ENCODE measurements around the gene SYT9.

The SYT9 gene

DNA sequence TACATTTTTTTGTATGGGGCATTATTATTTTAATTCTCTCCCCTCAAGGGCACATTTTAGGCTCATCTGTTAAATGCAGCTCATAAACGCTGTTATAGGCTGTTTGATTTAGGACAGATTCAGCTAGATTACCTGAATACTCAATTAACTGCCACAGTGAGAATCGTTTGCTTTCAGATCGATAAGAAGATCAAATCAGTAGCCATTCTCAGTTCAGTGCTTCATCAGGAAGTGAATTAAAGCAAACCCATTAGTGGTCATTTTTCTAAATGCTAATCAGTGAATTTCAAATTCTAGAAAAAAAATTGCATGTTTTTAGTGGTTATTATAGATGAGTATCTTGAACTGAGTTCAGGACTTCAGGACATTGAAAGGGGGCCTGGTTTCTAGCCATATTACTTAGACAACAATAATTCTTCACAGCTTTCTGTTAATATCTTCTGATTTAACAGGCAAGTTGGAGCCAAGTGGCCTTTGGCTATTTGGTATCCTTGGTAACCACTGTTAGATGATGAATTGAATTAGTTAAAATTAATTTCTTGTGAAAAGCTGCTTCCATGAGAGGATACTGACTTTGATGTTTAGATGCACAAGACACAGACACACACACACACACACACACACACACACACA is 18.6 kb downstream of the SYT9 start:
- CTCF ChIA-PET: no interaction called here
- Histone ChIP-seq H3K27me3 (replicated peaks in 2 of 5; ENCODE audit: control insufficient read depth in 4 of 5, insufficient read depth in 5 of 5, low read length in 4 of 5) (peaks cover 0 to 8% (median 0%) of the 10 kb centered on the region in 5 experiments), H3K4me3 (ENCODE audit: control insufficient read depth in 1 of 7, extremely low read depth in 1 of 7, insufficient read depth in 4 of 7, low read depth in 2 of 7, low read length in 6 of 7) (no peak overlapping the region), H3K4me1 (ENCODE audit: control extremely low read depth in 1 of 4, control insufficient read depth in 4 of 4, insufficient read depth in 4 of 4, low read length in 3 of 4) (no peaks in the 10 kb centered on the region), H3K36me3 (ENCODE audit: control insufficient read depth in 4 of 4, insufficient read depth in 4 of 4, low read length in 3 of 4) (no peaks in the 10 kb centered on the region), H3K27ac (ENCODE audit: insufficient read depth in 1 of 2, low read depth in 1 of 2, low read length in 2 of 2, poor library complexity in 1 of 2, severe bottlenecking in 2 of 2) (no peak overlapping the region), H3K9me3 (ENCODE audit: control extremely low read depth in 1 of 5, control insufficient read depth in 4 of 5, insufficient read depth in 2 of 5, low read depth in 1 of 5, low read length in 4 of 5) (no peaks in the 10 kb centered on the region)
- POLR2A ChIA-PET: no interaction called here
- WGBS (ENCODE audit: insufficient coverage): 87% methylated on average over 3 of the region's 3 CpGs
- no peak for DNase-seq

DNA sequence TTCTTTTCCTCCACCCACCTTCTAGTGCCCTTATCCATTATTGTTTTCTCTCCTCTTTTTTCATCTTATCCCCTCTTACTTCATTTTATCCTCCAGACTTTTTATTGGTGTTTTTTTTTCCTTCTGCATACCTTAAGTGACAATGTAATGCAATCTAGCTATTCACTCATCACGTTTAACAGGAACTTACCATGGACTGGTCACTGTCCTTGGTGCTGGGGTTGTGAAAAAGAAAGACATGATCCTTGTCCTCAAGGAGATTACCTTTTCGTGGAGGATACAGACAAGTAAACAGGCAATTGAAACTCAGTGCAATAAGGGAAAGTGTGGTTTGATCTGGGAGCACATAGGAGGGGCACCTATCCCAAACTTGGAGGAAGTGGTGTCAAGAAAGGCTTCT is 20.7 kb downstream of the SYT9 start:
- H3K27me3 ChIP-seq (replicated peaks in 2 of 5; ENCODE audit: control insufficient read depth in 4 of 5, insufficient read depth in 5 of 5, low read length in 4 of 5): peaks cover 0 to 5% (median 0%) of the 10 kb centered on the region in 5 experiments
- no peak overlapping the region for H3K4me3 ChIP-seq (ENCODE audit: control insufficient read depth in 1 of 7, extremely low read depth in 1 of 7, insufficient read depth in 4 of 7, low read depth in 2 of 7, low read length in 6 of 7)
- ChIA-PET POLR2A (no interaction called here), CTCF (no interaction called here)
- no peak for DNase-seq
- no peak overlapping the region for H3K27ac ChIP-seq (ENCODE audit: insufficient read depth in 1 of 2, low read depth in 1 of 2, low read length in 2 of 2, poor library complexity in 1 of 2, severe bottlenecking in 2 of 2)
- no peaks in the 10 kb centered on the region for H3K9me3 ChIP-seq (ENCODE audit: control extremely low read depth in 1 of 5, control insufficient read depth in 4 of 5, insufficient read depth in 2 of 5, low read depth in 1 of 5, low read length in 4 of 5)
- 63% methylated on average over 1 of the region's 2 CpGs for WGBS (ENCODE audit: insufficient coverage)
- H3K36me3 ChIP-seq (ENCODE audit: control insufficient read depth in 4 of 4, insufficient read depth in 4 of 4, low read length in 3 of 4): no peaks in the 10 kb centered on the region
- H3K4me1 ChIP-seq (ENCODE audit: control extremely low read depth in 1 of 4, control insufficient read depth in 4 of 4, insufficient read depth in 4 of 4, low read length in 3 of 4): no peaks in the 10 kb centered on the region

DNA sequence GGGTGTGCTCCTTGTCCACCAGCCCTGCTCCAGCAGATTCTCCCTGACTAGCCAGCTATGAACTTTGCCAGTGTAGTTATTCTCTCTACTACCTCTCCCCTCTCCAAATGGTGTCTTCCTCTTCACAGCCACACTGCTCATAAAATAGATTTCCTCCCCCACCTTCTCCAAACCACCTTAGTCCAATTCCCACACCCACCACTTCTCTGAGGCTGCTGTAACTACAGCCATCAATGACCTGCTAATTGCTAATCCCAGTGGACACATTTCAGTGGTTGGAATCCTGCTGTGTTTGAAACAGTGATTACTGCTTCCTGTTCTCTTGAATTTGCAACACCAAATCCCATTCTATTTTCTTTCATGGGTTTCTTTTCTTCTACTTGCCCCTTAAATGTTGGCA is 23.4 kb downstream of the SYT9 start:
- Histone ChIP-seq H3K9me3 (ENCODE audit: control extremely low read depth in 1 of 5, control insufficient read depth in 4 of 5, insufficient read depth in 2 of 5, low read depth in 1 of 5, low read length in 4 of 5) (no peaks in the 10 kb centered on the region), H3K27me3 (replicated peaks in 2 of 5; ENCODE audit: control insufficient read depth in 4 of 5, insufficient read depth in 5 of 5, low read length in 4 of 5) (peaks cover 0 to 5% (median 0%) of the 10 kb centered on the region in 5 experiments), H3K27ac (ENCODE audit: insufficient read depth in 1 of 2, low read depth in 1 of 2, low read length in 2 of 2, poor library complexity in 1 of 2, severe bottlenecking in 2 of 2) (no peak overlapping the region), H3K4me3 (ENCODE audit: control insufficient read depth in 1 of 7, extremely low read depth in 1 of 7, insufficient read depth in 4 of 7, low read depth in 2 of 7, low read length in 6 of 7) (no peak overlapping the region), H3K36me3 (ENCODE audit: control insufficient read depth in 4 of 4, insufficient read depth in 4 of 4, low read length in 3 of 4) (no peaks in the 10 kb centered on the region), H3K4me1 (ENCODE audit: control extremely low read depth in 1 of 4, control insufficient read depth in 4 of 4, insufficient read depth in 4 of 4, low read length in 3 of 4) (no peaks in the 10 kb centered on the region)
- POLR2A ChIA-PET: no interaction called here
- CTCF ChIA-PET: no interaction called here
- DNase-seq: no peak

DNA sequence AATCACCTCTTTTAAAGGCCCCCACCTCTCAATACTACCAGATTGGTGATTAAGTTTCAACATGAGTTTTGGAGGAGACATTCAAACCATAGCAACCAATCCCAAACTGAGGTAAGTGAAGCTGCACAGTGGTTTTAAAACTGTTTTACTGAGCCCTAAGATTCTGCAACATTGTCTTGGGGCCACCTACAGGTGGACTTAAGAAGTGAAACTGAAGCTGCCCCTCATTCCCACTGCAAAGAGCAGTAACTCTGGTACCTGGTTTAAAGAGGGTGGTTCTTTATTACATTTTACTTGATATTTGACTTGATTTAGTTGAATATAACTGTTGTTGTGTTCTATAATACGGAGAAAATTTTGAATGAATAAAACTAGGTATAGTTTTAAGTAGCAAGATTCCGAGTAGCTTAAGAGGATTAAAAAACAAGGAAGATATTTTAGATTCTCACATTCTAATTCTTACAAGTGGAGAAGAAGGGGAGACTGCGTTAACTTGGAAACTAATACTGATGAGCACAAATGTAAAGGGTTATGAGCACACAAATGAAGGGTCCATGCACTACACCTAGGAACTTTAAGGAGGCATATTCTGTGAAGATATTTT is 26.7 kb downstream of the SYT9 start:
- POLR2A ChIA-PET: no interaction called here
- peak; percentile 17 to 60 (median 48) for DNase-seq
- no CpG with 5 or more reads among the region's 3 CpGs for WGBS (ENCODE audit: insufficient coverage)

DNA sequence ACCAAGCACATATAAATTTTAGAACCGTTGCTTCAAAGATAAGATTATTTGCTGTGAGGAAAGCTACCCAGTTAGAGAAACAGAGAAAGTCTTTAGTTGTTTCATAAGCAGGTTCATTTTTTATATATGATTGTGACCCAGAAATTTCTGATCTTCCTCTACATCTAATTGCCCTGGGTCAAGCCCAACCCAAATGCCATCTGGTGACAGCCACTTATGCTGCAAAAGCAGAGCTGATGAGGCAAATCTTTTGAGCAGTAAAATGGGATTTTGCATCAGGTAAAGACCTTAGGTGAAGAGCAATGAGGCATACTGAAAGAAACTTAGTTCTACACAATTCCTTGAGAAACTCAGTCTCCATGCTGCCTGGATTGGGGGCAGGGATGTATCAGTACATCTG is 28.0 kb downstream of the SYT9 start:
- no peaks in the 10 kb centered on the region for H3K36me3 ChIP-seq (ENCODE audit: control insufficient read depth in 4 of 4, insufficient read depth in 4 of 4, low read length in 3 of 4)
- no peaks in the 10 kb centered on the region for H3K4me1 ChIP-seq (ENCODE audit: control extremely low read depth in 1 of 4, control insufficient read depth in 4 of 4, insufficient read depth in 4 of 4, low read length in 3 of 4)
- no peak overlapping the region for H3K4me3 ChIP-seq (ENCODE audit: control insufficient read depth in 1 of 7, extremely low read depth in 1 of 7, insufficient read depth in 4 of 7, low read depth in 2 of 7, low read length in 6 of 7)
- H3K27ac ChIP-seq (ENCODE audit: insufficient read depth in 1 of 2, low read depth in 1 of 2, low read length in 2 of 2, poor library complexity in 1 of 2, severe bottlenecking in 2 of 2): no peak overlapping the region
- DNase-seq: no peak
- WGBS (ENCODE audit: insufficient coverage): no CpG with 5 or more reads among the region's 1 CpG
- peaks cover 0 to 5% (median 3%) of the 10 kb centered on the region in 5 experiments for H3K27me3 ChIP-seq (replicated peaks in 2 of 5; ENCODE audit: control insufficient read depth in 4 of 5, insufficient read depth in 5 of 5, low read length in 4 of 5)
- no peaks in the 10 kb centered on the region for H3K9me3 ChIP-seq (ENCODE audit: control extremely low read depth in 1 of 5, control insufficient read depth in 4 of 5, insufficient read depth in 2 of 5, low read depth in 1 of 5, low read length in 4 of 5)
- CTCF ChIA-PET: interaction anchor here (0.6 to 2.0 kb wide), 3 partner anchors 10 to 16 kb away, joined by 3 to 7 read pairs (median 3); no protein-coding TSS in a partner anchor
- POLR2A ChIA-PET: no interaction called here

More for the DNA sequence above, 26.7 kb downstream of the SYT9 start:
- CTCF ChIA-PET: interaction anchor here (0.9 to 2.0 kb wide), 5 partner anchors 11 to 481 kb away, joined by 3 to 7 read pairs (median 3); no protein-coding TSS in a partner anchor
- Histone ChIP-seq H3K27me3 (replicated peaks in 2 of 5; ENCODE audit: control insufficient read depth in 4 of 5, insufficient read depth in 5 of 5, low read length in 4 of 5) (peaks cover 0 to 5% (median 0%) of the 10 kb centered on the region in 5 experiments), H3K36me3 (ENCODE audit: control insufficient read depth in 4 of 4, insufficient read depth in 4 of 4, low read length in 3 of 4) (no peaks in the 10 kb centered on the region), H3K4me1 (ENCODE audit: control extremely low read depth in 1 of 4, control insufficient read depth in 4 of 4, insufficient read depth in 4 of 4, low read length in 3 of 4) (no peaks in the 10 kb centered on the region), H3K9me3 (ENCODE audit: control extremely low read depth in 1 of 5, control insufficient read depth in 4 of 5, insufficient read depth in 2 of 5, low read depth in 1 of 5, low read length in 4 of 5) (no peaks in the 10 kb centered on the region), H3K4me3 (ENCODE audit: control insufficient read depth in 1 of 7, extremely low read depth in 1 of 7, insufficient read depth in 4 of 7, low read depth in 2 of 7, low read length in 6 of 7) (no peak overlapping the region), H3K27ac (ENCODE audit: insufficient read depth in 1 of 2, low read depth in 1 of 2, low read length in 2 of 2, poor library complexity in 1 of 2, severe bottlenecking in 2 of 2) (no peak overlapping the region)

DNA sequence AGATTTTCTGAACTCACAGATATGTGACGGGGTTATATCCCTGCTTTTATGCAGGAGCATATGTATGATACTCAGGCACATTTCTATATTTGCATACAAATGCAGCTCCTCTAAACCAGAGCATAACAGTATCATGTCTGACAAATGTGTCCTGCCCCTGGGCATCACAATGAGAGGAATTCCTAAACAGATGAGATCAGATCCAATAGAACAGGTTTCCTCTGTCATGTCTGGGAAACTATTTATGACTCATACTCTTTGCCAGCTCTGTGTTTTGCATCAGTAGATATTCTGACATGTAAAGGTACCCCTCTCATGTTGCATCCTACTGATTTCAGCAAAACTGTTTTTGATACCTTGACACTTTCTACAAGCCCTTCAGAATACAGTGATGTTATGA is 29.4 kb downstream of the SYT9 start:
- no peaks in the 10 kb centered on the region for H3K36me3 ChIP-seq (ENCODE audit: control insufficient read depth in 4 of 4, insufficient read depth in 4 of 4, low read length in 3 of 4)
- POLR2A ChIA-PET: no interaction called here
- CTCF ChIA-PET: interaction anchor here (1.0 kb wide), 1 partner anchor 9 kb away, joined by 5 read pairs; no protein-coding TSS in a partner anchor

DNA sequence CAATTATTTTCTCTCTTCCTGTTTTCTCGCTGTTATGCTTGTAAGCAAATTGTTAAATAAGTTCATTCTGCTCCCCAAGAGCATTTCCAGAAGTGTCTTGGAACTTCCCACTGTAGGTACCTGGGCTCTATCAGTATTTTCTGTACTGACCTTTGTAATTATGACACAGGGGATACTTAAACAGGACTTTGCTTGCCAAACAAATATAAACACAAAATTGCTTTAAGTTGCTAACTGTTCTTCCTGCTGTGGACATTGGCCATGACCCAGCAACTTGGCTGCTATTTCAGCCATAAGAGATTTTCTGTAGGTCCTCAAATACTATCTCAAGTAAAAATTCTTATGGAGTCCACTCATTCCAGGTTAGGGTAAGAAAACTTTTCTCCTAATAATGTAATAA is 30.1 kb downstream of the SYT9 start:
- Histone ChIP-seq H3K9me3 (ENCODE audit: control extremely low read depth in 1 of 5, control insufficient read depth in 4 of 5, insufficient read depth in 2 of 5, low read depth in 1 of 5, low read length in 4 of 5) (peaks cover 0 to 14% (median 3%) of the 10 kb centered on the region in 5 experiments), H3K36me3 (ENCODE audit: control insufficient read depth in 4 of 4, insufficient read depth in 4 of 4, low read length in 3 of 4) (no peaks in the 10 kb centered on the region), H3K27me3 (replicated peaks in 2 of 5; ENCODE audit: control insufficient read depth in 4 of 5, insufficient read depth in 5 of 5, low read length in 4 of 5) (peaks cover 0 to 4% (median 0%) of the 10 kb centered on the region in 5 experiments), H3K27ac (ENCODE audit: insufficient read depth in 1 of 2, low read depth in 1 of 2, low read length in 2 of 2, poor library complexity in 1 of 2, severe bottlenecking in 2 of 2) (no peak overlapping the region), H3K4me1 (ENCODE audit: control extremely low read depth in 1 of 4, control insufficient read depth in 4 of 4, insufficient read depth in 4 of 4, low read length in 3 of 4) (no peaks in the 10 kb centered on the region), H3K4me3 (ENCODE audit: control insufficient read depth in 1 of 7, extremely low read depth in 1 of 7, insufficient read depth in 4 of 7, low read depth in 2 of 7, low read length in 6 of 7) (no peak overlapping the region)
- DNase-seq: no peak
- ChIA-PET CTCF (no interaction called here), POLR2A (no interaction called here)
- WGBS (ENCODE audit: insufficient coverage): no CpG with 5 or more reads among the region's 1 CpG

More for the DNA sequence above, 29.4 kb downstream of the SYT9 start:
- Histone ChIP-seq H3K27ac (ENCODE audit: insufficient read depth in 1 of 2, low read depth in 1 of 2, low read length in 2 of 2, poor library complexity in 1 of 2, severe bottlenecking in 2 of 2) (no peak overlapping the region), H3K9me3 (ENCODE audit: control extremely low read depth in 1 of 5, control insufficient read depth in 4 of 5, insufficient read depth in 2 of 5, low read depth in 1 of 5, low read length in 4 of 5) (peaks cover 0 to 12% (median 2%) of the 10 kb centered on the region in 5 experiments), H3K27me3 (replicated peaks in 2 of 5; ENCODE audit: control insufficient read depth in 4 of 5, insufficient read depth in 5 of 5, low read length in 4 of 5) (peaks cover 0 to 4% (median 0%) of the 10 kb centered on the region in 5 experiments), H3K4me3 (ENCODE audit: control insufficient read depth in 1 of 7, extremely low read depth in 1 of 7, insufficient read depth in 4 of 7, low read depth in 2 of 7, low read length in 6 of 7) (no peak overlapping the region), H3K4me1 (ENCODE audit: control extremely low read depth in 1 of 4, control insufficient read depth in 4 of 4, insufficient read depth in 4 of 4, low read length in 3 of 4) (no peaks in the 10 kb centered on the region)
- WGBS (ENCODE audit: insufficient coverage): 100% methylated on average over 1 of the region's 1 CpG
- no peak for DNase-seq
